GM20431 (cell line): ENCODE data around the gene ERAS.
"Not testable (repeated sequence)": the region's sequence is repeated elsewhere in the genome, so short reads cannot be mapped to it uniquely, and the experiment has no call there.

ENCODE experiments used
- in situ Hi-C: fragments of 300-500 bp; cut with MseI, MboI; formaldehyde crosslinking; loops from one replicate; pipeline ENCODE4 v1.15.0; 2020; ENCODE audit warnings: low sequenced_read_pairs; ENCODE audit not compliant: unreplicated experiment

Gene ERAS

GRCh38 chrX:48831136-48831908, 5.0 kb downstream of the ERAS start:
- in situ Hi-C loops, result no loop called here

DNA sequence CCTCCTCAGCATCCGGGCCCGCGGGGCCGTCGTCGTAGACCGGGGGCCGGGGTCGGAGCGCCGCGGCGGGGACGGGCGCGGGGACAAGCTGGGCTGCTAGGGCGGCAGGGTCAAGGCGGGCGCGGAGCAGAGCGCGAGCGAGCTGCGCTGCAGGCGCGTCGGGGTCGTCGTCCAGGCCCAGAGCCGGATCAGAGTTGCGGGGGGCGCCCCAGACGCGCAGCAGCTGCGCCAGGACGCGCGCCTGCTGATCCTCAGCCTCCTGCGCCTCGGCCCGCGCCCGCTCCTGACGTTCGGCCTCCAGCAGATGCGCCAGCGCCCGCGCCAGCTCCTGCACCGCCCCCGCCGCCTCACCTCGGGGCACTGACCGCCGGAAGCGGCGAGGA, 5.6 kb downstream of the ERAS start:
- in situ Hi-C loops, result no loop called here

DNA sequence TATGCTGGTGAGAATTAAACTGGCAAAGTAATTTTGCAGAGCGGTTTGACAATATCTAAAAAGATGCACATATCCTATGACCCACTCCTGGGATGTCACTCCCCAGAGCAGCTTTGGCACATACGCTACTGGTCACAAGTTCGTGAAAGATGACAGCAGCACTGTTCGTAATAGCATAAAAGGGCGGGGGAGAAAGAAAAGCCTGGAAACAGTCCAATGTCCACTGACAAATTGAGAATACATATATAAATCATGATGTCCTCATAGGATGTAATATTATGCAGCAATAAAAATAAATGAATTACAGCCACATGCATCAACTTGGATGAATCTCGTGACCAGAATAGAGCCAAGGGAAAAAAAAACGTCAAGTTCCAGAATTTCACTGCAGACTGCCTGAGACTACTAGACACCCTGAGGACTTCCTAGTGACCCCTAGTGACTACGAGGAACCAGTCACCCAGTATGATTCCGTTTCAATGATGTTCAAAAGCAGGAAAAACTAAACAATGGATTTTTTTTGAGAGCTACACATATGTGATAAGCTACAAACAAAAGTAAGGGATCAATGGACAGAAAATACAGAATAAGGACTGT, 7.3 kb downstream of the ERAS start:
- in situ Hi-C loops, result no loop called here

GRCh38 chrX:48834383-48834709, 8.0 kb downstream of the ERAS start:
- in situ Hi-C loops, result no loop called here

GRCh38 chrX:48835524-48836329, 9.4 kb downstream of the ERAS start, which contains the start of gene PCSK1N:
Gene PCSK1N, minus strand, starts transcription at chrX:48835610. Its CDS starts 78 bp downstream, at chrX:48835532.
- in situ Hi-C loops, result no loop called here

GRCh38 chrX:48839686-48840085, 13.4 kb downstream of the ERAS start:
- in situ Hi-C loops, result no loop called here

GRCh38 chrX:48848847-48849246, 22.5 kb downstream of the ERAS start:
- in situ Hi-C loops, result no loop called here

- in situ Hi-C loops, result no loop called here
Observed at GRCh38 chrX:48852857-48853256, 26.5 kb downstream of the ERAS start.

DNA sequence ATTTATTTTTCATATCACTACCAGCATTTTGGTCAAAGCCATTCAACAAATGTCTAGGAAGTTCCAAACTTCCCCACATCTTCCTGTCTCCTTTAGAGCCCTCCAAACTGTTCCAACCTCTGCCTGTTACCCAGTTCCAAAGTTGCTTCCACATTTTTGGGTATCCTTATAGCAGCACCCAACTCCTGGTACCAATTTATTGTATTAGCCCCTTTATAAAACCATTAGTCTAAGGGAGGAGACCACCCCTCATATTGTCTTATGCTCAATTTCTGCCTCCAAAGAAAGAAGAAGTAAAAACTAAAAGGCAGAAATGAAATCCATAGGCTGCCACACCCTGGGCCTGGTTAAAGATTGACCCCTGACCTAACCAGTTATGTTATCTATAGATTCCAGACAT, 27.2 kb downstream of the ERAS start:
- in situ Hi-C loops, result not testable (repeated sequence)

DNA sequence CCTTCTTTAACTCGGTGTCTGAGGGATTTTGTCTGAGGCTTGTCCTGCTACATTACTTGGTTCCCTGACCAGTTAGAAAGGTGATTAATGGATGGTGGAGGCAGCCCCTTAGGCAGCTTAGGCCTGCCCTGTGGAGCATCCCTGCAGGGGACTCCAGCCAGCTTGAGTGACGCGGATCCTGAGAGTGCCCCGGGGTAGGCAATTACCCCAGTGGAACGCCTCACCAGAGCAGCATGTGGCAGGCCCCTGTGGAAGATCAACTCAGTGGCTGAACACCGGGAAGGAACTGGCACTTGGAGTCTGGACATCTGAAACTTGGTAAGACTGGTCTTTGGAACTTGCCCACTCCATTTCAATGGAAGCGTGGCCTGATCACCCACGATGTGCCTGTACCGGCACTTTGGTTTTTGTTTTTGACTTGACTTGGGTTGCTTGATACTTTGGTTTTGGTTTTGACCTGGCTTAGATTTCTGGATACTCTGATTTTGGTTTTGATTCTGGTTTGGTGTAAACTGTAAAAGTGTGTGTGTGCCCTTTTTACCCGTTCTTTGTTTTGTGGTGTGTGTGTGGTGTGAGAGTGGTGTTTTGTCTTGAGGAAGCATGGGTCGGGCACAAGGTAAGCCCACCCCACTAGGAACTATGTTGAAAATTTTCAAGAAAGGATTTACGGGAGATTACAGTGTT, 27.9 kb downstream of the ERAS start:
- in situ Hi-C loops, result not testable (repeated sequence)

DNA sequence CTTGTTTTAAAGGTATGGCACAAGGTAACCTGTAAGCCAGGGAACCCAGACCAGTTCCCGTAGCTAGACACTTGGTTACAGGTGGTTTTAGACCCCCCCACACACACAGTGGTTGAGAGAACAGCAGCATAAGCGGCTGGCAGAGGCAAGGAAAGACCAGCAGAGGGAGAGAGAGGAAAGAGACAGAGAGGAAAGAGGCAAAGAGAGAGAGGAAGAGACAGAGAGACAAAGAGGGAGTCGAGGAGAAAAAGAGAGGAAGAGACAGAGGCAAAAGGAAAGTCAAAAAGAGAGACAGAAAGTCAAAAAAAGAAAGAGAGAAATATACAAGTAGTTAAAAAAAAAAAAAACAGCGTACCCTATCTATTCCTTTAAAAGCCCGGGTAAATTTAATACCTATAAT, 28.6 kb downstream of the ERAS start:
- in situ Hi-C loops, result no loop called here

DNA sequence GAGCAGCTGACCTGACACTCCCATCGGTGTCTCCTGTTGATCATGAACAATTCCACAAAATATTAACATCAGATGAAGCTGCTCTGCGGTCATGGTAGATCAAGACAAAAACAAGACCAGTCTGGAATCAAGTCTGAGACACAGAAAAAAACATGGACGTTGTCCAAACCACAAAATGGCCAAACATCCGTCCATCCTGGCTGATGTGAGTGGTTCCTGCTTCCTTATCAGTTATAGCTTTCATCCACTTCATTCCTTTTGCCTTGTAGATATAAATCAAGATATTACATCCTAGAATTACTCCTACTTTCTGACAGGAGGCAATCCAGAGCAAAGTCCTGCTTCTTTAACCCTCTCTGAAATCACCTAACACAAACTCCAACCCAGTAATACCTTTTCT, 37.9 kb downstream of the ERAS start:
- in situ Hi-C loops, result no loop called here

GRCh38 chrX:48872017-48872416, 45.7 kb downstream of the ERAS start:
- in situ Hi-C loops, result not testable (repeated sequence)

GRCh38 chrX:48876944-48877343, 50.6 kb downstream of the ERAS start:
- in situ Hi-C loops, result not testable (repeated sequence)
